Measurements from ENCODE around the gene ZNF101. TPM values are rescaled to one million over a fixed set of nuclear protein-coding genes. Genes with fewer than 3 reads are reported as not detected.
A peak's percentile ranks its signal among the peaks of the same experiment; 100 is the strongest.

ZNF101 gene
- total RNA-seq, 1 donor from 2014 or later = 29.5 TPM

DNA sequence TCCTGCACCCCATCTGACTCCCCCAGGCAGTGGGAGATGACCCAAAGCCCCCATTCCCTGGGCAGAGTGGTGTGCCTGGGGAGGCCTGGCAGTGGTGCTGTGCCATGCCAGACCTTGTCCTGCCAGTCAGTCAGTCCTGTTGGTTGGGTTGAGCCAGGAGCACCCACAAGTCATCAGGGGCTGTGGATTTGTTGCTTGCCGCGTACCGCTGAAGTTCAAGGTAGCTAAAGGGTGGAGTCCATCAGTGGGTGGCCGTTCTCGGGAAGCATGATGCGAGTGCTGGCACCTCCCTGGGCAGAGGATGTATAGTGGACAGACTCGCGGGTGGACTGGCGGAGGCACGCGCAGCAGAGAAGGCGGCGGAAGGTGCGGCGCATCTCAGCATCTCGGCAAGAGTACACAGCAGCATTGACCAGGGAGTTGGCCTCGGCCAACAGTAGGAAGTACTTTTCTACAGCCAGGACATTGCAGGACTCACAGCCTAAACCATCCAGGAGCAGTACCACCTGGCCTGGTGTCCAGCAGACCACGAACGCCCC, 44.5 kb upstream of the ZNF101 start:
- Mint-ChIP-seq H3K27ac (ENCODE audit: unreplicated experiment) (no peak overlapping the region), H3K4me1 (ENCODE audit: unreplicated experiment) (peaks cover 5% of the 10 kb centered on the region), H3K4me3 (ENCODE audit: unreplicated experiment) (no peak overlapping the region), H3K9me3 (ENCODE audit: unreplicated experiment) (no peaks in the 10 kb centered on the region), H3K36me3 (ENCODE audit: low read depth, unreplicated experiment) (peaks cover 8% of the 10 kb centered on the region), H3K27me3 (ENCODE audit: unreplicated experiment) (peaks cover 21% of the 10 kb centered on the region)
- DNase-seq (ENCODE audit: low spot score) = no peak
- TF ChIP-seq, protein P1, sequence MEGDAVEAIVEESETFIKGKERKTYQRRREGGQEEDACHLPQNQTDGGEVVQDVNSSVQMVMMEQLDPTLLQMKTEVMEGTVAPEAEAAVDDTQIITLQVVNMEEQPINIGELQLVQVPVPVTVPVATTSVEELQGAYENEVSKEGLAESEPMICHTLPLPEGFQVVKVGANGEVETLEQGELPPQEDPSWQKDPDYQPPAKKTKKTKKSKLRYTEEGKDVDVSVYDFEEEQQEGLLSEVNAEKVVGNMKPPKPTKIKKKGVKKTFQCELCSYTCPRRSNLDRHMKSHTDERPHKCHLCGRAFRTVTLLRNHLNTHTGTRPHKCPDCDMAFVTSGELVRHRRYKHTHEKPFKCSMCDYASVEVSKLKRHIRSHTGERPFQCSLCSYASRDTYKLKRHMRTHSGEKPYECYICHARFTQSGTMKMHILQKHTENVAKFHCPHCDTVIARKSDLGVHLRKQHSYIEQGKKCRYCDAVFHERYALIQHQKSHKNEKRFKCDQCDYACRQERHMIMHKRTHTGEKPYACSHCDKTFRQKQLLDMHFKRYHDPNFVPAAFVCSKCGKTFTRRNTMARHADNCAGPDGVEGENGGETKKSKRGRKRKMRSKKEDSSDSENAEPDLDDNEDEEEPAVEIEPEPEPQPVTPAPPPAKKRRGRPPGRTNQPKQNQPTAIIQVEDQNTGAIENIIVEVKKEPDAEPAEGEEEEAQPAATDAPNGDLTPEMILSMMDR (IDR thresholded peaks at IDR 0.05; ENCODE audit: unreplicated experiment) = no peak

GRCh38 chr19:19626516-19627472, 41.8 kb upstream of the ZNF101 start:
- Mint-ChIP-seq H3K27ac (ENCODE audit: unreplicated experiment) (peak overlapping the region; percentile 27), H3K4me3 (ENCODE audit: unreplicated experiment) (peak overlapping the region; percentile 92), H3K4me1 (ENCODE audit: unreplicated experiment) (peaks cover 5% of the 10 kb centered on the region), H3K27me3 (ENCODE audit: unreplicated experiment) (peaks cover 20% of the 10 kb centered on the region), H3K36me3 (ENCODE audit: low read depth, unreplicated experiment) (peaks cover 14% of the 10 kb centered on the region), H3K9me3 (ENCODE audit: unreplicated experiment) (no peaks in the 10 kb centered on the region)
- TF ChIP-seq, protein P1 (IDR thresholded peaks at IDR 0.05; ENCODE audit: unreplicated experiment) = no peak
- no peak for DNase-seq (ENCODE audit: low spot score)

DNA sequence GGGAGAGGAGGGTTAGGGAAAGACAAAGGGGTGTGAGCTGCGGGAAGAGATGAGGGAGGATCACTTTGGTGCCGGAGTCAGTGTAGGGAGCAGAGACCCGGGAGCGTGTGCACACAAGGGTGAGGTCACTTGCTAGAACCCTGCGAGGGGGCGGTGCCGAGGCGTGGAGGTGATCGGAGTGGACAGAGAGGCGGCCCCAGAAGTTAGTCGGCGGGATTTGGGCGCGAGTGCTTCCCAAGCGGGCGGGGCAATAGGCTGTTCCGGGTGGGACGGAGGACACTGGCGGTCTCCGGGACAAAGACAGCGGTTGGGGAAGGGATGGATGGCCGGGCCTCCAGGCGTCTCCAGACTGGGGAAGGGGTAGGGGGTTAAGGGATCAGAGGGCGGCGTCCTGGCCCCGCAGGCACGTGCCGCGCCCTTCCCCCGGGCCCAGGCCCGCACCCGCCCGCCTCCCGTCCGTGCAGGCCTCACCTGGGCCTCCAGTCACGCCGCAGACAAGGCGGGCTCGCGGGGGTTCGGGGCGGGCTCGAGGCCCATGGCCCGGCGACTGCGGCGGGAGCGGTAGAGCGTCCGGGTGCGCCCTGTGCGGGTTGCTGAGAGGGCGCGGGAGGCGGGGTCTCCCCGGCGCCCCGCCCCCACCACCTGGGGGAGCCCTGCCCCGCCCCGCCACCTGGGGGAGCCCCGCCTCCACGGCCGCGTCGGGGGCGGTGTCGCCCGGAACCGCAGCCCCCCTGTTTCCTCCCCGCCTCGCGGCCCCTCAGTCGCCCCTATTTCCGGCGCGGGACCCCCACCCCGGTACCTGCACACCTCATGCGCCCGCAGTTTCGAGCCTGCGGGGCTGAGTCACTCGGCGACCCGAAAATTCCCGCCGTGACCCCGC, 40.8 kb upstream of the ZNF101 start, which contains the start of gene LPAR2:
Gene LPAR2, minus strand, starts transcription at position 600 of the 880 bp plus-strand sequence. CDS start 945 bp downstream, outside the sequence.
- peak within 1 kb of the TSS; percentile 92 for H3K4me3 Mint-ChIP-seq (ENCODE audit: unreplicated experiment)
- DNase-seq (ENCODE audit: low spot score) = peak; percentile 41

GRCh38 chr19:19628501-19629134, 40.0 kb upstream of the ZNF101 start:
- H3K27ac Mint-ChIP-seq (ENCODE audit: unreplicated experiment) = peak overlapping the region; percentile 72
- H3K4me1 Mint-ChIP-seq (ENCODE audit: unreplicated experiment) = peaks cover 5% of the 10 kb centered on the region
- peak overlapping the region; percentile 79 for H3K4me3 Mint-ChIP-seq (ENCODE audit: unreplicated experiment)
- DNase-seq (ENCODE audit: low spot score) = peak; percentile 57
- H3K9me3 Mint-ChIP-seq (ENCODE audit: unreplicated experiment) = no peaks in the 10 kb centered on the region
- TF ChIP-seq, protein P1 (IDR thresholded peaks at IDR 0.05; ENCODE audit: unreplicated experiment) = no peak
- peaks cover 20% of the 10 kb centered on the region for H3K27me3 Mint-ChIP-seq (ENCODE audit: unreplicated experiment)
- H3K36me3 Mint-ChIP-seq (ENCODE audit: low read depth, unreplicated experiment) = peaks cover 23% of the 10 kb centered on the region

More for the DNA sequence above, 40.8 kb upstream of the ZNF101 start, which contains the start of gene LPAR2:
- Mint-ChIP-seq H3K27me3 (ENCODE audit: unreplicated experiment) (peaks cover 20% of the 10 kb centered on the region), H3K9me3 (ENCODE audit: unreplicated experiment) (no peaks in the 10 kb centered on the region), H3K4me1 (ENCODE audit: unreplicated experiment) (peaks cover 5% of the 10 kb centered on the region), H3K27ac (ENCODE audit: unreplicated experiment) (peak within 1 kb of the TSS; percentile 72), H3K36me3 (ENCODE audit: low read depth, unreplicated experiment) (peaks cover 17% of the 10 kb centered on the region)
- TF ChIP-seq, protein P1 (IDR thresholded peaks at IDR 0.05; ENCODE audit: unreplicated experiment) = peak; percentile 37

Measured in endothelial cell (in vitro differentiated cells).